Measurements from ENCODE around the gene TNNT3.
"Not testable (repeated sequence)": the region's sequence is repeated elsewhere in the genome, so short reads cannot be mapped to it uniquely, and the experiment has no call there.

Gene TNNT3

GRCh38 chr11:1919391-1920127, at the start of gene TNNT3:
Gene TNNT3 (plus strand): TSS chr11:1919703. CDS start chr11:1922875, 3,172 bp downstream.
- DNase-seq, result no peak

GRCh38 chr11:1870326-1870696, 49.2 kb upstream of the TNNT3 start:
- DNase-seq, result no peak

GRCh38 chr11:1870721-1871466, 48.6 kb upstream of the TNNT3 start:
- DNase-seq, result no peak

GRCh38 chr11:1871531-1871930, 48.0 kb upstream of the TNNT3 start:
- DNase-seq, result no peak

- DNase-seq, result no peak
These were observed 47.1 kb upstream of the TNNT3 start for GRCh38 chr11:1872267-1872985.

GRCh38 chr11:1873048-1873812, 46.3 kb upstream of the TNNT3 start:
- DNase-seq, result peak; percentile 40

GRCh38 chr11:1873813-1874150, 45.7 kb upstream of the TNNT3 start:
- not testable (repeated sequence) for DNase-seq

GRCh38 chr11:1874441-1875092, 44.9 kb upstream of the TNNT3 start:
- DNase-seq, result not testable (repeated sequence)

- no peak for DNase-seq
These were observed 44.2 kb upstream of the TNNT3 start for GRCh38 chr11:1875093-1875850.

GRCh38 chr11:1875851-1876301, 43.6 kb upstream of the TNNT3 start:
- not testable (repeated sequence) for DNase-seq

- DNase-seq, result no peak
These were observed 43.0 kb upstream of the TNNT3 start for GRCh38 chr11:1876361-1877063.

- DNase-seq, result no peak
These were observed 42.0 kb upstream of the TNNT3 start for GRCh38 chr11:1877211-1878136.

GRCh38 chr11:1878137-1879031, 41.1 kb upstream of the TNNT3 start:
- DNase-seq, result no peak

GRCh38 chr11:1879342-1879940, 40.1 kb upstream of the TNNT3 start:
- no peak for DNase-seq

- DNase-seq, result no peak
These were observed 39.4 kb upstream of the TNNT3 start for GRCh38 chr11:1879941-1880720.

- DNase-seq, result no peak
These were observed 38.6 kb upstream of the TNNT3 start for GRCh38 chr11:1880746-1881441.
